Measurements from ENCODE around the gene ENPP6.

ENPP6 gene

DNA sequence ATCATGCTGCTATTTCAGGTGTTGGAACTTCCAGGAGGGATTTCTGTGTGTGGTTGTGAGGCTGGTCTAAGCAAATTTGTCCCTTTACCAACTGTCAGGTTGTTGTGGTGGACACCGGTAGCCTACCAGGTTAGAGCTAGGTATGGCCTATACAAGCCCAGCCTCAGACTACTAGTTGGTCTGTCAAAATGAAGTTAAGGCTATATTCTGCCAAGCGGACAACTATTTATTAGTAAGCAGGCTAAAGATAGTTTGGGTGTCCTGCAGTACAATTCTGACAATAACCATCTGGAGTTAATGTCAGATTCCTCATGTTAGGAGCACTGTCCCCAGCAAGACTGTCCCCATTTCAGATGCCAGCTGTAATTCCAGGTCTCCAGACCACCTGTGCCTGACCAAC, 13.9 kb upstream of the ENPP6 start:
- Histone ChIP-seq H3K4me1 (ENCODE audit: low read length) (no peaks in the 10 kb centered on the region), H3K36me3 (replicated peaks; ENCODE audit: insufficient read depth, low read length) (no peaks in the 10 kb centered on the region), H3K79me2 (ENCODE audit: low read length) (no peaks in the 10 kb centered on the region), H3F3A (ENCODE audit: insufficient read depth, low read length) (no peaks in the 10 kb centered on the region), H3K27ac (ENCODE audit: low read length) (no peak overlapping the region), H3K9me2 (replicated peaks; ENCODE audit: insufficient read depth, low read length) (no peaks in the 10 kb centered on the region), H3K4me2 (ENCODE audit: low read depth, low read length) (no peak overlapping the region), H4K20me1 (ENCODE audit: insufficient read depth, low read length) (no peaks in the 10 kb centered on the region), H3K4me3 (ENCODE audit: low read length) (no peak overlapping the region), H2AFZ (ENCODE audit: low read length) (no peak overlapping the region), H3K27me3 (replicated peaks; ENCODE audit: insufficient read depth, low read length) (no peaks in the 10 kb centered on the region), H3K9ac (ENCODE audit: low read length) (no peak overlapping the region), H3K9me3 (replicated peaks; ENCODE audit: insufficient read depth, low read length) (no peaks in the 10 kb centered on the region)
- DNase-seq, result no peak
- TF ChIP-seq EZH2phosphoT487 (IDR thresholded peaks at IDR 0.05; ENCODE audit: low read length) (no peak), EZH2 (optimal IDR thresholded peaks at IDR 0.05; ENCODE audit: low read depth, low read length) (no peak)
- TF ChIP-seq, protein P1, sequence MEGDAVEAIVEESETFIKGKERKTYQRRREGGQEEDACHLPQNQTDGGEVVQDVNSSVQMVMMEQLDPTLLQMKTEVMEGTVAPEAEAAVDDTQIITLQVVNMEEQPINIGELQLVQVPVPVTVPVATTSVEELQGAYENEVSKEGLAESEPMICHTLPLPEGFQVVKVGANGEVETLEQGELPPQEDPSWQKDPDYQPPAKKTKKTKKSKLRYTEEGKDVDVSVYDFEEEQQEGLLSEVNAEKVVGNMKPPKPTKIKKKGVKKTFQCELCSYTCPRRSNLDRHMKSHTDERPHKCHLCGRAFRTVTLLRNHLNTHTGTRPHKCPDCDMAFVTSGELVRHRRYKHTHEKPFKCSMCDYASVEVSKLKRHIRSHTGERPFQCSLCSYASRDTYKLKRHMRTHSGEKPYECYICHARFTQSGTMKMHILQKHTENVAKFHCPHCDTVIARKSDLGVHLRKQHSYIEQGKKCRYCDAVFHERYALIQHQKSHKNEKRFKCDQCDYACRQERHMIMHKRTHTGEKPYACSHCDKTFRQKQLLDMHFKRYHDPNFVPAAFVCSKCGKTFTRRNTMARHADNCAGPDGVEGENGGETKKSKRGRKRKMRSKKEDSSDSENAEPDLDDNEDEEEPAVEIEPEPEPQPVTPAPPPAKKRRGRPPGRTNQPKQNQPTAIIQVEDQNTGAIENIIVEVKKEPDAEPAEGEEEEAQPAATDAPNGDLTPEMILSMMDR (IDR thresholded peaks at IDR 0.05; ENCODE audit: low read length), result no peak

DNA sequence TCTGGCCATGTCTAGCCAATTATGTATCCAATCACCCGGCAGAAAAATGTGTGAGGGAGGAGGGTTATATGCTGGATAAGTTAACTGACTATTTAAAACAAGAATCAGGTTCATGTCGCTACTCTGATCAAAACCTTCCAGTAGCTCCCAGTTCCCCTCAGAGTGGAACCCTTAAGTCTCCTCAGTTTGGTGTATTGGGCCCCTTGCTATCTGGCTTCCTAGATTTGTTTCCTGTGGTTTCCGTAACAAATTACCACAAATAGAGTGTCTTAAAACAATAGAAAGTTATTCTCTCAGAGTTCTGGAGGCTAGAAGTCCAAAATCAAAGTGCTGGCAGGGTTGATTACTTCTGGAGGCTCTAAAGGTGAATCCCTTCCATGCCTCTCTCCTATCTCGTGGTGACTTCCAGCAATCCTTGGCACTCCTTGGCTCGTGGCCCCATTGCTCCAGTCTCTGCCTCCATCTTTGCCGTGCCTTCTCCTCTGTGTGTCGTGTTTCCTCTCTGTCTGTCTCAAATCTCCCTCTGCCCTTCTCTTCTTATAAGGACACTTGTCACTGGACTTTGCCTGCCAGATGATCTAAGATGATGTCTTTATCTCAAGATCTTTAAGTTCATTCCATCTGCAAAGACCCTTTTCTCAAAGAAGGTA, 10.5 kb upstream of the ENPP6 start:
- no peak overlapping the region for H3K4me2 ChIP-seq (ENCODE audit: low read depth, low read length)
- no peaks in the 10 kb centered on the region for H4K20me1 ChIP-seq (ENCODE audit: insufficient read depth, low read length)
- no peaks in the 10 kb centered on the region for H3K79me2 ChIP-seq (ENCODE audit: low read length)
- DNase-seq, result no peak
- H3K27me3 ChIP-seq (replicated peaks; ENCODE audit: insufficient read depth, low read length), result no peaks in the 10 kb centered on the region
- no peak overlapping the region for H3K9ac ChIP-seq (ENCODE audit: low read length)
- H3K9me3 ChIP-seq (replicated peaks; ENCODE audit: insufficient read depth, low read length), result no peaks in the 10 kb centered on the region
- no peaks in the 10 kb centered on the region for H3K9me2 ChIP-seq (replicated peaks; ENCODE audit: insufficient read depth, low read length)
- H3K4me1 ChIP-seq (ENCODE audit: low read length), result no peaks in the 10 kb centered on the region
- TF ChIP-seq EZH2phosphoT487 (IDR thresholded peaks at IDR 0.05; ENCODE audit: low read length) (no peak), EZH2 (optimal IDR thresholded peaks at IDR 0.05; ENCODE audit: low read depth, low read length) (no peak)
- TF ChIP-seq, protein P1 (IDR thresholded peaks at IDR 0.05; ENCODE audit: low read length), result no peak
- H3F3A ChIP-seq (ENCODE audit: insufficient read depth, low read length), result no peaks in the 10 kb centered on the region
- H2AFZ ChIP-seq (ENCODE audit: low read length), result no peak overlapping the region
- no peak overlapping the region for H3K4me3 ChIP-seq (ENCODE audit: low read length)
- H3K27ac ChIP-seq (ENCODE audit: low read length), result no peak overlapping the region
- H3K36me3 ChIP-seq (replicated peaks; ENCODE audit: insufficient read depth, low read length), result no peaks in the 10 kb centered on the region

DNA sequence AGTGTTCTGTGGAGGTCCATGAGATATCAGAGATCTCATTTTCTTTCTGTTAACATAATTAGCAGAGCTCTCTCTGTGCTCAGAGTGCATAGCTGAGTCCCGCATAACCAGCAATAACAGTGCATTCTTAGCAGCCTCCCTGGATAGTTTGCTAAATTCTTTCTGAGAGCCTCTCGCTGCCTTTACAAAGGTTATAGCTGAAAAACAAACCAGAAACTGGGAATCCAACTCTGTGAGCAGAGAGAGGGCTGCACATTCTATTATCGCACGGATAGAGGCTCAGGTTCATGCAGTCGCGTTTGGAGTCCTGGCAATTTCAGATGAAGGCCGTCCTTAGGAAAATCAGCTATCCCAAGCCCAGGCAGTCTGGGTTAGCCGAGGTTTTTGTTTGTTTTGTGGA, 1.2 kb downstream of the ENPP6 start:
- Histone ChIP-seq H2AFZ (ENCODE audit: low read length) (no peak overlapping the region), H3K9me3 (replicated peaks; ENCODE audit: insufficient read depth, low read length) (no peaks in the 10 kb centered on the region)

More for the DNA sequence above, 1.2 kb downstream of the ENPP6 start:
- Histone ChIP-seq H3F3A (ENCODE audit: insufficient read depth, low read length) (no peaks in the 10 kb centered on the region), H3K27me3 (replicated peaks; ENCODE audit: insufficient read depth, low read length) (no peaks in the 10 kb centered on the region), H3K9ac (ENCODE audit: low read length) (no peak overlapping the region), H3K36me3 (replicated peaks; ENCODE audit: insufficient read depth, low read length) (no peaks in the 10 kb centered on the region), H3K79me2 (ENCODE audit: low read length) (no peaks in the 10 kb centered on the region), H4K20me1 (ENCODE audit: insufficient read depth, low read length) (no peaks in the 10 kb centered on the region), H3K9me2 (replicated peaks; ENCODE audit: insufficient read depth, low read length) (no peaks in the 10 kb centered on the region), H3K27ac (ENCODE audit: low read length) (no peak overlapping the region), H3K4me3 (ENCODE audit: low read length) (no peak overlapping the region), H3K4me2 (ENCODE audit: low read depth, low read length) (no peak overlapping the region), H3K4me1 (ENCODE audit: low read length) (no peaks in the 10 kb centered on the region)
- no peak for DNase-seq
- TF ChIP-seq EZH2phosphoT487 (IDR thresholded peaks at IDR 0.05; ENCODE audit: low read length) (no peak), EZH2 (optimal IDR thresholded peaks at IDR 0.05; ENCODE audit: low read depth, low read length) (no peak)
- TF ChIP-seq, protein P1 (IDR thresholded peaks at IDR 0.05; ENCODE audit: low read length), result no peak
